Measurements from ENCODE around the gene NFIA. TPM values are rescaled to one million over a fixed set of nuclear protein-coding genes. Genes with fewer than 3 reads are reported as not detected.

NFIA gene
- total RNA-seq, 1 experiment from 2014 or later = 0.35 TPM

GRCh38 chr1:61377242-61377958 is 295.0 kb downstream of the NFIA start:
- TF ChIP-seq CTCF (conservative IDR thresholded peaks at IDR 0.05) = no peak
- Histone ChIP-seq H3K79me2 (ENCODE audit: insufficient read depth, low read length) (no peaks in the 10 kb centered on the region), H3K23ac (ENCODE audit: insufficient read length, low read depth, low read length) (no peak overlapping the region), H2BK20ac (ENCODE audit: low read depth, low read length, poor library complexity, severe bottlenecking) (no peak overlapping the region), H3K18ac (ENCODE audit: insufficient read length, low read depth, low read length) (no peak overlapping the region), H3K27me3 (ENCODE audit: insufficient read depth, low read length) (no peaks in the 10 kb centered on the region), H3K14ac (ENCODE audit: insufficient read depth, low read length) (no peak overlapping the region), H3K79me1 (ENCODE audit: insufficient read depth, low read depth, low read length, poor library complexity, severe bottlenecking) (no peaks in the 10 kb centered on the region), H3K56ac (ENCODE audit: insufficient read length, low read depth, low read length) (no peak overlapping the region), H3K4me2 (ENCODE audit: insufficient read depth, insufficient read length, low read length) (no peak overlapping the region), H4K20me1 (ENCODE audit: control insufficient read depth, insufficient read depth, insufficient read length) (no peaks in the 10 kb centered on the region), H4K8ac (replicated peaks; ENCODE audit: insufficient read length, low read depth, low read length) (no peak overlapping the region), H2BK12ac (ENCODE audit: insufficient read length, low read depth, low read length) (no peak overlapping the region), H3K9ac (ENCODE audit: extremely low read depth, insufficient read length, low read length) (no peak overlapping the region), H3K27ac (ENCODE audit: insufficient read length, low read depth, low read length) (no peak overlapping the region), H2BK5ac (ENCODE audit: insufficient read length, low read length) (no peak overlapping the region), H2BK15ac (ENCODE audit: low read depth, low read length) (no peak overlapping the region), H3K4ac (ENCODE audit: low read depth, low read length) (no peak overlapping the region), H3K23me2 (ENCODE audit: insufficient read length, low read depth, low read length, poor library complexity, severe bottlenecking) (no peaks in the 10 kb centered on the region), H3T11ph (ENCODE audit: low read length) (no peak overlapping the region), H3K9me3 (ENCODE audit: control insufficient read depth, low read depth, low read length) (no peaks in the 10 kb centered on the region), H2BK120ac (ENCODE audit: low read depth, low read length, poor library complexity, severe bottlenecking) (no peak overlapping the region), H2AFZ (ENCODE audit: low read length) (no peak overlapping the region), H2AK5ac (ENCODE audit: insufficient read length, low read length) (no peak overlapping the region), H4K91ac (ENCODE audit: insufficient read length, low read depth, low read length) (no peak overlapping the region), H4K5ac (ENCODE audit: insufficient read length, low read depth, low read length) (no peak overlapping the region), H3K4me1 (ENCODE audit: insufficient read depth, low read length) (no peaks in the 10 kb centered on the region)
- no peak overlapping the region for H3K4me3 Mint-ChIP-seq
- no peaks in the 10 kb centered on the region for H3K9me3 Mint-ChIP-seq
- H3K4me1 Mint-ChIP-seq = no peaks in the 10 kb centered on the region
- no peak overlapping the region for H3K27ac Mint-ChIP-seq
- peaks cover 1% of the 10 kb centered on the region; the same call in 1 of the 2 replicates for H3K27me3 Mint-ChIP-seq (ENCODE audit: low read depth)
- no peak for DNase-seq
- no peaks in the 10 kb centered on the region for H3K36me3 Mint-ChIP-seq (ENCODE audit: insufficient read depth in 1 of 3, low read depth in 3 of 3)
- no CpG with 5 or more reads among the region's 7 CpGs for WGBS (ENCODE audit: extremely low coverage, insufficient read length, low lambda C conversion rate)

Data from H9 (cell line).